ENCODE data around the gene TAOK2. TPM values are rescaled to one million over a fixed set of nuclear protein-coding genes. Genes with fewer than 3 reads are reported as not detected.
"Not testable (repeated sequence)": the region's sequence is repeated elsewhere in the genome, so short reads cannot be mapped to it uniquely, and the experiment has no call there.

The TAOK2 gene
- total RNA-seq, 1 donor from 2014 or later: 49.8 TPM

DNA sequence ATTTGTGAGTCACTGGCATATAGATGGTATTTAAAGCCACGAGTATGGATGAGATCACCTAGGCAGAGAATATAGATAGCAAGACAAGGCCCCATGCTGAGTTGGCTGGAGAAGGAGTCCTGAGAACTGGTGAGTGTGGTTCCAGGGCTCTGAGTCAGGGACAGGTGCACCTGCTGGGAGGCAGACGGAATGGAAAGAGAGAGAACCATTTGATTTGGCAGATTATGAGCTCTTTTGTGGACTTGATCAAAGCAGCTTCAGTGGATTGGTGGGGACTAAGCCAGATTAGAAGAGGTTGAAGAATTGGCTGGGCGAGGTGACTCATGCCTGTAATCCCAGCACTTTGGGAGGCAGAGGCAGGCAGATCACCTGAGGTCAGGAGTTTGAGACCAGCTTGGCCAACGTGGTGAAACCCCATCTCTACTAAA lies 45.1 kb downstream of the TAOK2 start:
- DNase-seq (ENCODE audit: low spot score): no peak

DNA sequence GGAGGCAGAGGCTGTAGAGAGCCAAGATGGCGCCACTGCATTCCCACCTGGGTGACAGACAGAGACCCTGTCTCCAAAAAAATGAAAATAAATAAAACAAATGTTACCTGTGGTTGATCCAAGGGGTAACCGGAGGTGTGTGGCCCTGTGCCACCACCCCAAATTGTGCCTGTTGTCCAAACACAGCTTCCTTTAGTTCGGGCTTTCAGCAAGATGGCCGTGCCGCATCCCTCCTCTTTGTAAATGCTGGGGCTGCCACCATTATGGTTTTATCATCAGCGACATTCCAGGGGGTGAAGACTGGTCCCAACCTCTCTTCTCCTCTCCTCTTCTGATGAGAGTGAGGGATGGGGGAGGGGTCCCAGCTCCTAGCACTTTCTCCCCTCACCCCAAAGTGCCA lies 49.2 kb downstream of the TAOK2 start, which contains the start of gene C16orf92:
C16orf92 (plus strand) TSS at position 312 of the 400 bp plus-strand sequence. CDS start 143 bp downstream, outside the sequence.
- DNase-seq (ENCODE audit: low spot score): no peak

DNA sequence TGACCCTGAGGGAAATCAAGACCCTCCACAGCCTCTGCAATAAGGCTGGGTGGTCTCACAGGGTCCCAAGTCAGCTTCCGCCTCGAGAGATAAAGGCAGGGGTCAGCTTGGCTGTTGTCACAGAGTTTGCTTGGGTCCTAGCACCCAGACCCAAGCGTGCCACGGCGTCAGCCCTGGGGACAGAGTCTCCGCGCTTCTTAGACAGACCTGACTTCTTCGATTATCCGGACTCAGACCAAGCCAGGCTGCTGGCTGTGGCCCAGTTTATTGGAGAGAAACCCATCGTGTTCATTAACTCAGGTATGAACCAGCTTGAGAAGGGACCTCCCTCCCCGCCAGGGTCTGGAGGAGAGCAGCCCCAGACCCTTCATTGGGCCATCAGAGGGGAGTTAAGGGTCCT lies 49.9 kb downstream of the TAOK2 start:
- no peak for DNase-seq (ENCODE audit: low spot score)

DNA sequence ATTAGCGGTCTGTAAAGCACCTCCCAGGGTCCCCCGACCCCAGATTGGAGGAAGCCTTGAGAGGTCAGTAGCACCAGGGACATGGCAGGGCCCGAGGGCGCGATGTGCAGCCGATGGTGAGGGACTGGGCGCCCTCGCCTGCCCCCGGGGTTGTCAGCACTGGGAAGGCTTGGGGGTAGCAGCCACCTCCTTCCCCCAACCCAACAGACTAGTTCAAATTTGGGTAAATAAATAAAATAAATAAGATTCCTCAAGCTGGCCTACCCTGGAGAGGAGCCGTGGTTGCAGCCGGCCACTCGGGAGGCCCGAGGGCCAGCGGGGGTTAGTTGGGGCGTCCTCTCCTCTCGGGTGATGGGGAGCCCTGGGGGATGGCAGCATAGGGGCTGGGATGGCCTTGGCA lies 50.8 kb downstream of the TAOK2 start:
- DNase-seq (ENCODE audit: low spot score): no peak

DNA sequence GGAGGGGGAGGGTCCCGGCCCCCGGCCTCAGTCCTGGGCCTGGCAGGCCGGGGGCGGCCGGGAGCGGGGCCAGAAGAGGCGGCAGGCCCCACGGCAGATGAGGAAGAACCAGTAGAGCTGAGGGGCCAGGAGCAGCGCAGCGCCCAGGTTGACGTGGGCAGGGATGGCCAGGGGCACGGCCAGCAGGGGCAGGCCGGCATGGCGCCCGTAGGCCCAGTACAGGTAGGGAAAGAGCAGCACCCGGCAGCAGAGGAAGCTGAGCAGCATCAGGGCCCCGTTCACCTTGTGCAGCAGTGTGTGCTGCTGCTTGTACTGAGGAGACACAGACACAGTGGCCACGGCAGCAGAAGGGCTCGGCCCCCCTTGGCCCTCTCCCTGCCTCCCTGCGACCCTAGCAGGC lies 51.5 kb downstream of the TAOK2 start:
- no peak for DNase-seq (ENCODE audit: low spot score)

DNA sequence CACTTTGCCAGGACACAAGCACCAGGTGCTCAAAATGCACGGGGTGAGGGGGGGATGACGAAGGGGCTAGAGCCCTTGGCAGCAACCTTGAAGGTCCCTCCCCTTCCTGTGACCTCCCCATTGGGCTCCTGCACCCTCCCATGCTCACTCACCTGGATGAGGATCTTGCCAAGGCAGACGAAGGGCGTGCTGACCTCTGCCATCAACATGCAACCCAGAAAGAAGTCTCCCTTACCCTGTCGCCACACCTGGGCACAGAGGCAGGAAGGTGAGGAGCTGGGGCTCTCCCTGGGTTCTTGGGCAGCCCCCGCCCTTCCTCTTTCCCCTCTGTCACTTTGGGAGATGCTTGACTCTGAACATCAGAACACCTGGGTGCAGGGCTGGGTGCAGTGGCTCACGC lies 51.9 kb downstream of the TAOK2 start:
- no peak for DNase-seq (ENCODE audit: low spot score)

DNA sequence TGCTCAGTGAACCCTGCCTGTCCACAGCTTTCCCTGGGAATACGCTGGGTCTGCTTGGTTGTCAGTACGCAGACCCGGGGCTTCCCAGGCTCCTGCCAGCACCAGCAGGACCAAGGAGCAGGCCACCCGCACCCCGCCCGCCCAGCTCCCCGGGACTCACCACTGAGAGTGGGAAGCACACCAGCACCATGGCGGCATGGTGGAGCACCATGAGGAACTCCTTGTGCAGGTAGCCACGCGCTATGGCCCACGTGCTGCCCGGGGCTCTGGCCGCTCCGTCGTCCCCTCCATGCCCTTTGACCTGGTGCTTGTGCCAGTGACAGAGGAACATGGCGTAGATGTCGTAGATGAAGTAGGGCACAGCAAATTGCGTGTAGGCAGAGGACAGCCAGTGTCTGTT lies 52.8 kb downstream of the TAOK2 start:
- no peak for DNase-seq (ENCODE audit: low spot score)

DNA sequence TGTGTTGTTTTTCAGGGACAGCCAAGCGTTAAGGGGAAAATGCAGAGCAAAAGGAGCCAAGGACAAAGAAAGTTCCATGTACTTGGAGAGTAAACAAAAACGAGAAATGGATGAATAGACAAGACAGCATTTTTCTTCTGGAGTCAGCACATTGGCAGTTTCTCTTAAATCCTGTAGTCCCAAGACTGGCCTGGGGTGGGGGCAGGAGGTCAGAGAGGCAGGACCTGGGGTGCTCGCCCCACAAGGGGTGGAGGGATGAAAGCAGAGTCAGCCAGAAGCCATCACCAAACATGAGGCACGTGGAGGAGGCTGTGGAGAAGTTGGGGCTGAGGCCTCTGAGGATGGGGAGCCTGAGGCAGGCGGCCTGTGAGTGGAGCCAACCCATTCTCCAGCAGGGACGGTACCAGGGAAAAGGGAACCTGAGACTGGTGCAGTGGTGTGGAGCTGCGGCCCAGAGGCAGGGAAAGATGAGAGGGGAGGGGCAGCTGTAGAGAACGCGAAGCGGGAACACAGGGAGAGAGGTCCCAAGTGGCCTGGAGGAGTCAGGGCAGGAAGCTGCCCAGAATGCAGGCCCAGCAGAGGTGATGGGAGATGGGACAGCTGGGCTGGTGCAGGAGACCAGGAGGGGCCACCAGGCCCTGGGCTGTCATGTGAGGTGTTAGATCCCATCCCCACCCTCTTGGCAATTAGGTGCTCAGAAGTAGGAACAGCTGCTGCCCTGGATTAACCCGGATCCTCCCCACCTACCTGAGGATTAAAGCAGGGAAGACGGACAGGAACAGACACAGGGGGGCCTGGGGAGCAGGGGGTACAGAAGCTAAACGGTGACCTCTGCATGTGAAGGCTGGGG lies 54.1 kb downstream of the TAOK2 start:
- DNase-seq (ENCODE audit: low spot score): no peak

DNA sequence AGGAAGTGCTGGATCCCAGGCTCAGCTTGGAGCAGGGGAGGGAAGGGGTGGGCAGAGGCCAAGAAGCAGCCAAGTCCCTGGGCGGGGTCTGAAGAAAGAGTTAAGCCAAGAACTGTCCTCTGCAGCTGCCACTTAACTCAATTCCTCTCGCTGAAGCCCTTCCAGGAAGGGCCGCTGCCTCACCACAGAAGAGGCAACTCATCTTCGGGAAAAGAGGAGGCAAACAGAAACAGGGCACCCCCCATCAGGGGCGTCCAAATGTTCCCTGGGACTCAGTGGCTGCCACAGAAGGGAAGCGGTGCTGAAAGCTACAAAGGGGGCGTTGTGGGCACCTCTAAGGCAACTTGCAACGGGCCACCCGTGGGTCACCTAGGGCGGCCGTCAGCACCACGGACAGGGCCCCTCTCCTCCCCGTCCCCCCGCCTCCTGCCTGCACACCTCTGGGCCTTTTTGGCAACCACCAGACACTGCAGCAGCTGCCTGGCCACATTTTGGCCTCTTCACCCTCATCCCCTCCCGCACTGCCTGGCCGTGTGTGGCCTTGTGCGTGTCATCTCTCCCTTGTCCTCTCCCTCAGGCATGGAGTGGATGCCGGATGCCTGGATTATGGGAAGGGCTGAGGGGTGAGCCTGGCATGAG lies 54.9 kb downstream of the TAOK2 start:
- DNase-seq (ENCODE audit: low spot score): no peak

DNA sequence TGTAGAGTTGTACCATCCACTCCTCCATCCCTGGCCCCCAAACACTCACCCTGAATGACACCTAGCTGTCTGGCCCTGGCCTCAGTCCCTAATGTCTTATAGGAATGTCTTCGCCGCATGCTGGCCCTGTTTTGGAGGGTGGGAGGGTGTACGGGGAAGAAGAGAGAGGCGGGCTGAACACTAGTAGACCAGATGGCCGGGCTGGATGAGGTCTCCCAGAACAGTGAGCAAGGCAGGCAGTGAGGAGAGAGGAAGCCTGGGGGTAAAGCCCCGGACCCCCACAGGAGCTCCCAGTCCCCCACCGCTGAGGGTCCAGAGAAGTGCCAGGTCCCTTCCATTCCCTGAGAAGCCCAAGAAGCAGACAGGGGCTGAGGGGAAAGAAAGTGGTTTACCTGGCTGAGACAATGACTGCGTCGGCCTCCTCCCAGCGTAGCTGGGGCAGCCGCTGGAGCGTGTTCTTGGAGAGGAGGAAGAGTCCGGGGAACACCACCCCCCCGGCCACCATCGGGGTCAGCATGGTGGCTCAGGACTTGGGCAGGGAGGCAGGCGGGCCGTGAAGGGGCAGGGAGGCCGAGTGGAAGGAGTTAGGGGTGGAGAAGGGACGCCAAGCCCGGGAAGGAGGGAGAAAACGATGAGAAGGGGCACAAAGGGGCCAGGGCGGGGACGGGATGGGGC lies 56.5 kb downstream of the TAOK2 start:
- no peak for DNase-seq (ENCODE audit: low spot score)

DNA sequence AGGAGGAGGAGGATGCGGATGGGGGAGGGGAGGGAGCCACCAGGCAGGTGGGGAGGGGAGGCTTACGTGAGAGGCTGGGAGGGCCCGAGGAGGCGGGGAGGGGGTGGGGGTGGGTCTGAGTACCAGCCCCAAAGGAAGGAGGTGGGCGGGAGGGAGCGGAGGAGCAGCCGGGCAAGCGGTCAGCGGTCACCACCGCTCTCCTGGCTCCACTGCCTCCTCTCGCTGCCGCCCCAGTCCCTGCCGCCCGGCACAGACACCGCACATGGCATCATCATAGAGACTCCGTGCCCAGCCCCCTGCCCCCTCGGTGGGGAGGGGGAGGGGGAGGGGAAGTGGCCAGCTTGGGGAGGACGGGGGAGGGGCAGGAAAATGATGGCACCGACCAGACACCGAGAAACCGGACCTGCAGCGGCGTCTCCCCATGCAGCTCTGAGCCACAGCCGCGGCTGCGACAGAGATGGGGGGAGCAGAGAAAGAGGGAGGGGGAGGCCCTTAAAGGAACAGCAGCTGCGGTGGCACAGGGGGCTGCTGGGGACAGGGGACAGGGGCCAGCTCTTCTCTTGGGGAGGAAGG lies 57.3 kb downstream of the TAOK2 start, which contains the start of gene TLCD3B:
TLCD3B (minus strand) TSS at position 431 of the 573 bp plus-strand sequence. CDS start 744 bp downstream, outside the sequence.
- no peak for DNase-seq (ENCODE audit: low spot score)

DNA sequence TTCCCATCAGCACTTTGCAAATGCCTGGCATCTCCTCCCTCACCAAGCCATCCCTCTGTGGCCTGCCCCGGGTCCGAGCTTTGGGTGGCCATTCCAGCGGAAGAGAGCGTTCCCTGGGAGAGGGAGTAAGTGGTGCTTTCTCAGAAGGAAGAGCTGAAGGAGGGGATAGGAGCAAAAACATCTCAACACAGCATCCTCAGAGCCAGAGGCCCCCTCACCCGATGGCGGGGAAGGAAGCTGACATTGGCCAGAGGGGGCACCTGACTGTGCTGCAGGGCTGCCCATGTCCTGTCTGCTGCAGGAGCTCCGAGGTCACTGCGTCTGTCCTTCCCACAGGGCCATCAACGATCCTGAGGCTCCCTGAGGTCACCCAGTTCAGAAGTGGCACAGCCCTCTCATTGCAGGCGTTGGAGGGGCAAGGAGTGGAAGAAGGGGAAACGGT lies 57.8 kb downstream of the TAOK2 start:
- DNase-seq (ENCODE audit: low spot score): no peak

DNA sequence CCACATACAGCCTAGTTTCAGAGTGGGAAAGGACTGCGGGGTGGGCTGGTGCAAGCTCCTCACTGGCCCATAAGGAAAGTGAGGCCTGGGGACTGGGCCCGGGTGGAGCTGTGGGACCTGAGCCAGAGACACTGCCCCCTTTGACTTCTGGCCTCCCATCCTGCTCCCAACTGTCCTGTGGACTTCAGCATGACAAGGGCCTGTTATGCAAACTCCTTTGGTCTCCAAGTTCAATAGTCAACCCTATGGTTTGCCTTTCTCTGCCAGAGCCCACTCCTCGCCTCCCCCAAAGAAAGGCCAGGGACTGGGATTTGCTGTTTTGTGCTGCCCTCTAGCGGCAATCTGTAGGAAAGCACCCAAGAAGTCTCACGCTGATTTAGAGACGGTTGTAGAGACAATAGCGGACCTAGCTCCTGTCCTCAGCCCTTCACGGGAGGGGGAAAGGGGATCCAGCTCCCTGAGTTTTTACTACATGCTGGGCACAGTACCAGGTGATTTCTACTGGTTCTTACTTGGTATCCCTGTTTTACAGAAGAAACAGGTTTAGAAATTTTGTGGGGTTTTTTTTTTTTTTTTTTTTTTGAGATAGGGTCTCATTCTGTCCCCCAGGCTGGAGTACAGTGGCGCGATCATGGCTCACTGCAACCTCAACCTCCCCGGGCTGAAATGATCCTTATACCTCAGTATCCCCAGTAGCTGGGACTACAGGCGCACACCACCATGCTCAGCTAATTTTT lies 58.6 kb downstream of the TAOK2 start:
- no peak for DNase-seq (ENCODE audit: low spot score)

DNA sequence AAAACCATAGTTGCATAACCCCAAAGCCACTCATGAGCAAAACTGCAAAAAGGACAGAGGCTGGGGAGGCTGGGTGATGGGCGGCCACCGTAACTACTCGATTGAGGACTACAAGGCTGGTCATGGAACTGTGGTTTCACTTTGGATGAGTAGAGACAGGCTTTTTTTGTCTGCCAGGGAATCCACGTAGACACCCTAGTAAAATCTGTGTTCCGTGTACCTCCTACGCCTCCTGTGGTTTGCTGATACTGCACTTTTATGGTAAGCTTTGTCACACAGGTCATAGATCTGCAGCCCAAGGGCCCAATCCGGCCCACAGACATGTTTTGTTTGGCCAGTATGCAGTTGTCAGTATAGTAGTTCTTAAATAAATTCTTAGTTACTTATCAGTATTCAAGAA lies 59.6 kb downstream of the TAOK2 start:
- DNase-seq (ENCODE audit: low spot score): no peak

DNA sequence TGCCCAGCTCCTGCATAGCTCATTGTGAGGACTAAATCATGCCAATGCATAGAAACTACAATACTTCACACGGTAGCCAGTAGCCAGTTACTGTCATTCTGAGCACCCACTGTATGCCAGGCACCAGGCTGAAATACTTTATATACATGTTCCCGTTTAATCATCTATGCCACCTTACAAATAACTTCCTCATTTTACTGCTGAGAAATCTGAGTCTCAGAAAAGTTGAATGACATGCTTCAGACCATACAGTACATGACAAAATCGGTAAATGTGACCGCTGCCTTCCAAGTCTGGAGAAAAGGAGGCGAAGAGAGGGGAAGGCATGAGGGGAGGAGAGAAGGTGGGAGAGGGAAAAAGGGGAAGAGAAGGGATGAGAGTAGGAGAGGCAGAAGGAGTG lies 66.6 kb downstream of the TAOK2 start:
- no peak for DNase-seq (ENCODE audit: low spot score)

DNA sequence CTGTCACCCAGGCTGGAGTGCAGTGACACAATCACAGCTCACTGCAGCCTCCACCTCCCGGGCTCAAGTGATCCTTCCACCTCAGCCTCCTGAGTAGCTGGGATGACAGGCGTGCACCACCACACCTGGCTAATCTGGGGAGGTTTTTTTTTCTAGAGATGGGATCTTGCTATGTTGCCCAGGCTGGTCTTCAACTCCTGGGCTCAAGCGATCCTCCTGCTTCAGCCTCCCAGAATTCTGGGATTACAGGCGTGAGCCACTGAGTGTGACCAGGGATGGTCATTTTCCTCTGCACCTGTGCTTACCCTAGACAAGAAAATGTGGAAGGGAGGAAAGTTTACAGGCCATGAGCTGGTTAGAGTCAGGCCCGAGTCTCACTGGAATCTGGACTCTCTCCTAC lies 67.0 kb downstream of the TAOK2 start:
- not testable (repeated sequence) for DNase-seq (ENCODE audit: low spot score)

DNA sequence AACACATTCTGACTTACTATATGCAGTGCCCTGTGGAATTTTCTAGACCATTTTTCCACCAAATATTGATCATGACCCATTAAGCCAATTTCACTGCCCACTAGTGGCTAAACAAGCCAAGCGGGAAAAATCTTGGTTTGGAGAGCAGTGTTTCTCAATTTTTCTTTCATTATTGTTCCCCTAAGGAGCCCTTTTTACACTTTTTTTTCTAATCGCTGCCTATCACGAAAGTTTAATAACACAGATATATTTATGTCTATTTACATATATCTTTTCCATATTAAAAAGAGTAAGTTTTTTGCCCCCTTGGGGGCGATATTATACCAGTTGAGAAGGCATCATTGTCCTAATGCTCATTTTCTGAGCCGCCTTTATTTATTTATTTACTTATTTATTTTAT lies 68.2 kb downstream of the TAOK2 start:
- no peak for DNase-seq (ENCODE audit: low spot score)

All from mesenteric fat pad (tissue), 1 donor.